ENCODE measurements around the gene C2orf76. TPM values are rescaled to one million over a fixed set of nuclear protein-coding genes. Genes with fewer than 3 reads are reported as not detected.
A peak's percentile ranks its signal among the peaks of the same experiment; 100 is the strongest.

Gene C2orf76
- total RNA-seq, 1 experiment from 2014 or later: 5.7 TPM

GRCh38 chr2:119389615-119390306 lies 23.1 kb upstream of the C2orf76 start:
- Mint-ChIP-seq H3K4me3 (no peak overlapping the region), H3K36me3 (ENCODE audit: insufficient read depth in 1 of 3, low read depth in 3 of 3) (no peaks in the 10 kb centered on the region), H3K9me3 (no peaks in the 10 kb centered on the region), H3K4me1 (peaks cover 14 to 25% of the 10 kb centered on the region in 2 experiments), H3K27ac (peak overlapping the region in 2 of 3 experiments; percentile 43 to 54; a peak in 1 of 7 replicates), H3K27me3 (ENCODE audit: low read depth) (no peaks in the 10 kb centered on the region)
- no peak overlapping the region for H2AK5ac ChIP-seq (ENCODE audit: insufficient read length, low read length)
- H2BK120ac ChIP-seq (ENCODE audit: low read depth, low read length, poor library complexity, severe bottlenecking): no peak overlapping the region
- no peak overlapping the region for H4K5ac ChIP-seq (ENCODE audit: insufficient read length, low read depth, low read length)
- H3K27ac ChIP-seq (ENCODE audit: insufficient read length, low read depth, low read length): no peak overlapping the region
- no peaks in the 10 kb centered on the region for H3K4me1 ChIP-seq (ENCODE audit: insufficient read depth, low read length)
- H2BK12ac ChIP-seq (ENCODE audit: insufficient read length, low read depth, low read length): no peak overlapping the region
- DNase-seq: no peak
- WGBS (ENCODE audit: extremely low coverage, insufficient read length, low lambda C conversion rate): no CpG with 5 or more reads among the region's 5 CpGs
- H4K91ac ChIP-seq (ENCODE audit: insufficient read length, low read depth, low read length): no peak overlapping the region
- H2BK20ac ChIP-seq (ENCODE audit: low read depth, low read length, poor library complexity, severe bottlenecking): no peak overlapping the region
- H3K23me2 ChIP-seq (ENCODE audit: insufficient read length, low read depth, low read length, poor library complexity, severe bottlenecking): no peaks in the 10 kb centered on the region
- no peak overlapping the region for H3K9ac ChIP-seq (ENCODE audit: extremely low read depth, insufficient read length, low read length)
- no peak overlapping the region for H2BK15ac ChIP-seq (ENCODE audit: low read depth, low read length)
- no peak overlapping the region for H3K23ac ChIP-seq (ENCODE audit: insufficient read length, low read depth, low read length)
- no peaks in the 10 kb centered on the region for H3K9me3 ChIP-seq (ENCODE audit: control insufficient read depth, low read depth, low read length)
- H4K20me1 ChIP-seq (ENCODE audit: control insufficient read depth, insufficient read depth, insufficient read length): no peaks in the 10 kb centered on the region
- no peak for TF ChIP-seq CTCF (conservative IDR thresholded peaks at IDR 0.05)
- H2AFZ ChIP-seq (ENCODE audit: low read length): no peak overlapping the region
- no peaks in the 10 kb centered on the region for H3K27me3 ChIP-seq (ENCODE audit: insufficient read depth, low read length)
- H3K56ac ChIP-seq (ENCODE audit: insufficient read length, low read depth, low read length): no peak overlapping the region
- H3K4me2 ChIP-seq (ENCODE audit: insufficient read depth, insufficient read length, low read length): no peak overlapping the region
- no peaks in the 10 kb centered on the region for H3K79me1 ChIP-seq (ENCODE audit: insufficient read depth, low read depth, low read length, poor library complexity, severe bottlenecking)
- H3K79me2 ChIP-seq (ENCODE audit: insufficient read depth, low read length): no peaks in the 10 kb centered on the region
- no peak overlapping the region for H4K8ac ChIP-seq (replicated peaks; ENCODE audit: insufficient read length, low read depth, low read length)
- H2BK5ac ChIP-seq (ENCODE audit: insufficient read length, low read length): no peak overlapping the region
- H3T11ph ChIP-seq (ENCODE audit: low read length): no peak overlapping the region
- no peak overlapping the region for H3K4ac ChIP-seq (ENCODE audit: low read depth, low read length)
- H3K14ac ChIP-seq (ENCODE audit: insufficient read depth, low read length): no peak overlapping the region
- no peak overlapping the region for H3K18ac ChIP-seq (ENCODE audit: insufficient read length, low read depth, low read length)

All from H9 (cell line).